ENCODE data around the gene NFYC. TPM values are rescaled to one million over a fixed set of nuclear protein-coding genes. Genes with fewer than 3 reads are reported as not detected.

Gene NFYC
- polyA plus RNA-seq, 1 experiment, result 37.9 TPM

- CTCF ChIA-PET, result no interaction called here
These were observed 15.0 kb upstream of the NFYC start for GRCh38 chr1:40676501-40676900.

GRCh38 chr1:40679165-40679953 is 12.1 kb upstream of the NFYC start:
- ChIA-PET POLR2A (interaction anchor here (2.1 kb wide), 1 partner anchor 12 kb away, joined by 6 read pairs; the partner anchor contains the start of gene NFYC), CTCF (interaction anchor here (2.3 kb wide), 1 partner anchor 10 kb away, joined by 11 read pairs; no protein-coding TSS in a partner anchor)
- H3K4me3 ChIP-seq (ENCODE audit: low read depth, low read length), result no peak overlapping the region
- H3K9me3 ChIP-seq (ENCODE audit: control insufficient read depth, insufficient read depth, low read length), result no peaks in the 10 kb centered on the region
- H3K27me3 ChIP-seq (ENCODE audit: control insufficient read depth, insufficient read depth, low read length), result peaks cover 12% of the 10 kb centered on the region
- TF ChIP-seq CTCF (IDR thresholded peaks at IDR 0.05; ENCODE audit: low read depth, low read length), result no peak
- no peak for DNase-seq (ENCODE audit: low read depth, low spot score)
- no peak overlapping the region for H3K27ac ChIP-seq (ENCODE audit: low read depth, low read length)

More at GRCh38 chr1:40676501-40676900, 15.0 kb upstream of the NFYC start:
- no peak for TF ChIP-seq CTCF (IDR thresholded peaks at IDR 0.05; ENCODE audit: low read depth, low read length)
- peaks cover 12% of the 10 kb centered on the region for H3K27me3 ChIP-seq (ENCODE audit: control insufficient read depth, insufficient read depth, low read length)
- DNase-seq (ENCODE audit: low read depth, low spot score), result no peak
- H3K9me3 ChIP-seq (ENCODE audit: control insufficient read depth, insufficient read depth, low read length), result no peaks in the 10 kb centered on the region
- no peak overlapping the region for H3K27ac ChIP-seq (ENCODE audit: low read depth, low read length)
- POLR2A ChIA-PET, result no interaction called here
- H3K4me3 ChIP-seq (ENCODE audit: low read depth, low read length), result no peak overlapping the region

GRCh38 chr1:40684669-40685068 is 6.8 kb upstream of the NFYC start:
- ChIA-PET CTCF (interaction anchor here (0.5 to 1.9 kb wide), 2 partner anchors 15 to 696 kb away, joined by 3 to 9 read pairs; no protein-coding TSS in a partner anchor), POLR2A (no interaction called here)
- H3K27me3 ChIP-seq (ENCODE audit: control insufficient read depth, insufficient read depth, low read length), result peaks cover 3% of the 10 kb centered on the region
- H3K4me3 ChIP-seq (ENCODE audit: low read depth, low read length), result no peak overlapping the region
- no peak overlapping the region for H3K27ac ChIP-seq (ENCODE audit: low read depth, low read length)
- TF ChIP-seq CTCF (IDR thresholded peaks at IDR 0.05; ENCODE audit: low read depth, low read length), result no peak
- DNase-seq (ENCODE audit: low read depth, low spot score), result no peak
- H3K9me3 ChIP-seq (ENCODE audit: control insufficient read depth, insufficient read depth, low read length), result no peaks in the 10 kb centered on the region

- CTCF ChIA-PET, result no interaction called here
These were observed 4.4 kb upstream of the NFYC start for GRCh38 chr1:40687059-40687458.

More at GRCh38 chr1:40687059-40687458, 4.4 kb upstream of the NFYC start:
- no peak overlapping the region for H3K4me3 ChIP-seq (ENCODE audit: low read depth, low read length)
- POLR2A ChIA-PET, result no interaction called here
- no peak for TF ChIP-seq CTCF (IDR thresholded peaks at IDR 0.05; ENCODE audit: low read depth, low read length)
- H3K27ac ChIP-seq (ENCODE audit: low read depth, low read length), result no peak overlapping the region
- H3K9me3 ChIP-seq (ENCODE audit: control insufficient read depth, insufficient read depth, low read length), result peaks cover 3% of the 10 kb centered on the region; the same call in 1 of the 2 replicates
- no peak for DNase-seq (ENCODE audit: low read depth, low spot score)
- peaks cover 3% of the 10 kb centered on the region for H3K27me3 ChIP-seq (ENCODE audit: control insufficient read depth, insufficient read depth, low read length)

Data from AG04450 (cell line).